Ishikawa (cell line): Measurements from ENCODE around the gene DTNBP1.

Experiments
- CEBPB ChIP-seq: IDR thresholded peaks from 2 replicates; pipeline ENCODE4 v1.6.1; 2012
- CREB1 ChIP-seq: IDR thresholded peaks from 2 replicates; pipeline ENCODE4 v1.6.1; 2012; ENCODE audit warnings: low read depth
- EGR1 ChIP-seq: IDR thresholded peaks from 2 replicates; pipeline ENCODE4 v1.6.1; 2012
- EP300 ChIP-seq: IDR thresholded peaks from 2 replicates; pipeline ENCODE4 v1.6.1; 2012; ENCODE audit warnings: borderline replicate concordance
- FOXM1 ChIP-seq: IDR thresholded peaks from 2 replicates; pipeline ENCODE4 v1.6.1; 2012; ENCODE audit warnings: low read depth, borderline replicate concordance
- MAX ChIP-seq: IDR thresholded peaks from 2 replicates; pipeline ENCODE4 v1.6.1; 2012
- NFIC ChIP-seq: IDR thresholded peaks from 2 replicates; pipeline ENCODE4 v1.6.1; 2012
- RAD21 ChIP-seq: IDR thresholded peaks from 2 replicates; pipeline ENCODE4 v1.6.1; 2012; ENCODE audit warnings: low read depth
- REST ChIP-seq: IDR thresholded peaks from 2 replicates; pipeline ENCODE4 v1.6.1; 2012; ENCODE audit warnings: low read depth, mild to moderate bottlenecking
- TAF1 ChIP-seq: IDR thresholded peaks from 2 replicates; pipeline ENCODE4 v1.6.1; 2012; ENCODE audit warnings: low read depth, mild to moderate bottlenecking
- TCF12 ChIP-seq: IDR thresholded peaks from 2 replicates; pipeline ENCODE4 v1.6.1; 2012; ENCODE audit warnings: low read depth
- TEAD4 ChIP-seq: IDR thresholded peaks from 2 replicates; pipeline ENCODE4 v1.6.1; 2012
- USF1 ChIP-seq: IDR thresholded peaks from 2 replicates; pipeline ENCODE4 v1.6.1; 2012
- YY1 ChIP-seq: IDR thresholded peaks from 2 replicates; pipeline ENCODE4 v1.6.1; 2012; ENCODE audit warnings: low read depth
- ZBTB7A ChIP-seq: IDR thresholded peaks from 2 replicates; pipeline ENCODE4 v1.6.1; 2012; ENCODE audit warnings: low read depth

Gene DTNBP1

DNA sequence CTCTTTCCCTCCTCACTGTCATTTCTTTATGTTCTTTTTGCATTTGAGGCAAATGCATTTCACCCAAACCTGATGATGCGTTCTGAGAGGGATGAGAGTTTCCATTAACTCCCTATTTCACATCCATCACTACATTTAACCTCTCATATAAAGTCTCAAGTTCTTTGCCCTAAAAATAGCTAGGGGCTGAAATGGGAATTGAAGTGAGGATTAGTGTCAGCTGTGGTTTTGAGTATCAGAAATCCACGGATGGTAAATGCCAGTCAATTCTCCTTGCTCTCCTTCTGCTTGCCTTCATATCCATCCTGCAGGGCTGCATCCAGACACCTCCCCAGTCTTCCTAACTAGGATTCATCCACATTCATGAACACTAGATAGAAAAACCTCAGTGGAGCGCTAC is 10.0 kb upstream of the DTNBP1 start:
- TF ChIP-seq ZBTB7A, result no peak
- TF ChIP-seq CEBPB, result no peak
- no peak for TF ChIP-seq TAF1
- no peak for TF ChIP-seq TEAD4
- TF ChIP-seq RAD21, result no peak
- no peak for TF ChIP-seq NFIC
- TF ChIP-seq MAX, result no peak
- TF ChIP-seq USF1, result no peak
- no peak for TF ChIP-seq TCF12
- TF ChIP-seq REST, result no peak
- no peak for TF ChIP-seq EP300
- no peak for TF ChIP-seq EGR1
- no peak for TF ChIP-seq CREB1
- TF ChIP-seq FOXM1, result no peak
- TF ChIP-seq YY1, result no peak

DNA sequence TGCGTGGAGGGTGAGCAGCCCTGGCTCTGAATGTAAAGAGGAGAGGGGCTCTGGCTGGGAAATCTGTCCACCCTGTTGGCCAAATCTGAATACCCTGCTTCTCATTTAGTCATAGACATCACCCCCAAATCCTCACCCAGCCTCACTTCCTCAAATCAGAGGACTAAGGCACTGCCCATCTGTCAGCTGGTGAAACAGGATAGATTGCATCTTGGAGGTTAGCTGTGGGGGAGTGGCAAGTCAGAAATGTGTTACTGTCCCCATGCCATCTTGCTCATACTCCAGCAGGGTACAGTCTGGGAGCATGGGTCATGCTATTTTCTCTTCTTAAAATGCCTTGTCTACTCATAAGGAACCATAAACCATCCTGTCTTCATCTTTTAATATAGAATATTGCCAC is 9.5 kb upstream of the DTNBP1 start:
- TF ChIP-seq FOXM1 (no peak), TEAD4 (no peak), REST (no peak), RAD21 (no peak), CREB1 (no peak), MAX (no peak), NFIC (no peak), EP300 (no peak), TAF1 (no peak), TCF12 (no peak), YY1 (no peak), USF1 (no peak), EGR1 (no peak), ZBTB7A (no peak), CEBPB (no peak)

GRCh38 chr6:15668918-15669317 is 6.1 kb upstream of the DTNBP1 start:
- TF ChIP-seq TCF12, result no peak

- TF ChIP-seq TEAD4, result no peak
- no peak for TF ChIP-seq CEBPB
- no peak for TF ChIP-seq ZBTB7A
- TF ChIP-seq RAD21, result no peak
- no peak for TF ChIP-seq YY1
- no peak for TF ChIP-seq NFIC
- no peak for TF ChIP-seq USF1
- no peak for TF ChIP-seq TCF12
- TF ChIP-seq CREB1, result no peak
- TF ChIP-seq FOXM1, result no peak
- TF ChIP-seq TAF1, result no peak
- TF ChIP-seq REST, result no peak
- TF ChIP-seq EP300, result no peak
- no peak for TF ChIP-seq MAX
Observed at GRCh38 chr6:15665237-15665636, 2.4 kb upstream of the DTNBP1 start.
